Activated CD4-positive, alpha-beta T cell treated with anti-CD3 and anti-CD28 coated beads for 36 hours (primary cell): ENCODE measurements around the gene ROR2. TPM values are rescaled to one million over a fixed set of nuclear protein-coding genes. Genes with fewer than 3 reads are reported as not detected.

ENCODE experiments used
- ATAC-seq: fragments of 200-7000 bp; cut with Tn5 transposase; one replicate; pipeline ENCODE4 v1.10.0; 2021; ENCODE audit warnings: mild to moderate bottlenecking, moderate library complexity
- CTCF ChIA-PET: fragments of 350-600 bp; sonication (Branson Sonifier 250); formaldehyde crosslinking; loops from one replicate; lab custom pipeline; 2021; ENCODE audit warnings: antibody characterized with exemption; lab: Charles Lee
- POLR2A ChIA-PET: fragments of 350-600 bp; sonication (Branson Sonifier 250); formaldehyde crosslinking; loops from one replicate; lab custom pipeline; 2021; ENCODE audit warnings: antibody characterized with exemption, inconsistent platforms; lab: Charles Lee
- DNase-seq: peaks from one replicate; pipeline ENCODE4 v3.0.0-alpha.2; 2020
- H3K27ac Mint-ChIP-seq: one replicate; pipeline ENCODE4 v1.8.0; 2021; ENCODE audit warnings: mixed read lengths
- H3K27me3 Mint-ChIP-seq: one replicate; pipeline ENCODE4 v1.8.0; 2021; ENCODE audit warnings: mixed read lengths
- H3K36me3 Mint-ChIP-seq: one replicate; pipeline ENCODE4 v1.8.0; 2021; ENCODE audit warnings: low read depth, mixed read lengths
- H3K4me1 Mint-ChIP-seq: one replicate; pipeline ENCODE4 v1.8.0; 2021; ENCODE audit warnings: mixed read lengths
- H3K4me3 Mint-ChIP-seq: one replicate; pipeline ENCODE4 v1.8.0; 2021; ENCODE audit warnings: mild to moderate bottlenecking, moderate library complexity, mixed read lengths
- H3K9me3 Mint-ChIP-seq: one replicate; pipeline ENCODE4 v1.8.0; 2021; ENCODE audit warnings: low read depth, mixed read lengths
- intact Hi-C, 2 experiments: fragments of 100-400 bp; cut with DNase I in 1 of 2; cut with micrococcal nuclease in 1 of 2; formaldehyde crosslinking; loops; one replicate each; pipeline versions ENCODE4 v1.14.2 to v1.15.1; 2022 to 2024; cut with DNase I, micrococcal nuclease
- total RNA-seq, 2 experiments: library from RNA; stranded (reverse); gene quantifications; one replicate each; pipeline ENCODE4 v1.2.3, GENCODE V29; 2021

Gene ROR2
- total RNA-seq, 2 experiments from 2014 or later = not detected

- no peak overlapping the region for H3K27ac Mint-ChIP-seq
- DNase-seq = no peak
- CTCF ChIA-PET = no interaction called here
- ATAC-seq = no peak
- H3K27me3 Mint-ChIP-seq = peaks cover 19% of the 10 kb centered on the region
- no peak overlapping the region for H3K4me3 Mint-ChIP-seq
- no peaks in the 10 kb centered on the region for H3K9me3 Mint-ChIP-seq
- no peaks in the 10 kb centered on the region for H3K36me3 Mint-ChIP-seq
- H3K4me1 Mint-ChIP-seq = no peaks in the 10 kb centered on the region
- intact Hi-C loops = no loop called here
- POLR2A ChIA-PET = no interaction called here
Measured at GRCh38 chr9:91898451-91899218, 51.4 kb downstream of the ROR2 start.

- no peaks in the 10 kb centered on the region for H3K4me1 Mint-ChIP-seq
- H3K27me3 Mint-ChIP-seq = peaks cover 21% of the 10 kb centered on the region
- no peak overlapping the region for H3K4me3 Mint-ChIP-seq
- intact Hi-C loops = no loop called here
- ATAC-seq (no peak), DNase-seq (no peak)
- POLR2A ChIA-PET = no interaction called here
- H3K9me3 Mint-ChIP-seq = no peaks in the 10 kb centered on the region
- CTCF ChIA-PET = no interaction called here
- H3K27ac Mint-ChIP-seq = no peak overlapping the region
- no peaks in the 10 kb centered on the region for H3K36me3 Mint-ChIP-seq
Measured at GRCh38 chr9:91897201-91897600, 52.8 kb downstream of the ROR2 start.

- POLR2A ChIA-PET = no interaction called here
- peaks cover 21% of the 10 kb centered on the region for H3K27me3 Mint-ChIP-seq
- no peaks in the 10 kb centered on the region for H3K36me3 Mint-ChIP-seq
- H3K4me1 Mint-ChIP-seq = no peaks in the 10 kb centered on the region
- CTCF ChIA-PET = no interaction called here
- DNase-seq (no peak), ATAC-seq (no peak)
- no peak overlapping the region for H3K4me3 Mint-ChIP-seq
- no peak overlapping the region for H3K27ac Mint-ChIP-seq
- H3K9me3 Mint-ChIP-seq = no peaks in the 10 kb centered on the region
- intact Hi-C loops = no loop called here
Measured at GRCh38 chr9:91896513-91897121, 53.4 kb downstream of the ROR2 start.

- H3K4me3 Mint-ChIP-seq = no peak overlapping the region
- POLR2A ChIA-PET = no interaction called here
Measured at GRCh38 chr9:91896097-91896496, 53.9 kb downstream of the ROR2 start.

GRCh38 chr9:91894536-91894935 is 55.5 kb downstream of the ROR2 start:
- H3K4me1 Mint-ChIP-seq = no peaks in the 10 kb centered on the region
- no peak for DNase-seq
- H3K4me3 Mint-ChIP-seq = no peak overlapping the region
- H3K27me3 Mint-ChIP-seq = peaks cover 19% of the 10 kb centered on the region
- no peaks in the 10 kb centered on the region for H3K36me3 Mint-ChIP-seq
- no peak for ATAC-seq
- intact Hi-C loops = no loop called here
- POLR2A ChIA-PET = no interaction called here
- CTCF ChIA-PET = no interaction called here
- no peaks in the 10 kb centered on the region for H3K9me3 Mint-ChIP-seq
- H3K27ac Mint-ChIP-seq = no peak overlapping the region

More at GRCh38 chr9:91896097-91896496, 53.9 kb downstream of the ROR2 start:
- Mint-ChIP-seq H3K9me3 (no peaks in the 10 kb centered on the region), H3K27ac (no peak overlapping the region), H3K36me3 (no peaks in the 10 kb centered on the region), H3K4me1 (no peaks in the 10 kb centered on the region), H3K27me3 (peaks cover 21% of the 10 kb centered on the region)
- no peak for DNase-seq
- ATAC-seq = no peak
- intact Hi-C loops = no loop called here
- CTCF ChIA-PET = no interaction called here

GRCh38 chr9:91894023-91894422 is 56.0 kb downstream of the ROR2 start:
- H3K4me1 Mint-ChIP-seq = no peaks in the 10 kb centered on the region
- no peak overlapping the region for H3K27ac Mint-ChIP-seq
- intact Hi-C loops = no loop called here
- ChIA-PET CTCF (no interaction called here), POLR2A (no interaction called here)
- H3K36me3 Mint-ChIP-seq = no peaks in the 10 kb centered on the region
- peaks cover 19% of the 10 kb centered on the region for H3K27me3 Mint-ChIP-seq
- DNase-seq (no peak), ATAC-seq (no peak)
- H3K4me3 Mint-ChIP-seq = no peak overlapping the region
- H3K9me3 Mint-ChIP-seq = no peaks in the 10 kb centered on the region

GRCh38 chr9:91891915-91892314 is 58.1 kb downstream of the ROR2 start:
- Mint-ChIP-seq H3K9me3 (no peaks in the 10 kb centered on the region), H3K4me3 (no peak overlapping the region)

GRCh38 chr9:91890662-91891061 is 59.4 kb downstream of the ROR2 start:
- Mint-ChIP-seq H3K36me3 (no peaks in the 10 kb centered on the region), H3K4me3 (no peak overlapping the region), H3K27me3 (peaks cover 15% of the 10 kb centered on the region), H3K27ac (no peak overlapping the region), H3K9me3 (no peaks in the 10 kb centered on the region), H3K4me1 (no peaks in the 10 kb centered on the region)
- DNase-seq = no peak
- ChIA-PET POLR2A (no interaction called here), CTCF (interaction anchor here (0.9 kb wide), 1 partner anchor 555 kb away, joined by 3 read pairs; no protein-coding TSS in a partner anchor)
- ATAC-seq = no peak
- intact Hi-C loops = no loop called here

More at GRCh38 chr9:91891915-91892314, 58.1 kb downstream of the ROR2 start:
- DNase-seq (no peak), ATAC-seq (no peak)
- peaks cover 23% of the 10 kb centered on the region for H3K27me3 Mint-ChIP-seq
- ChIA-PET CTCF (interaction anchor here (0.6 kb wide), 1 partner anchor 137 kb away, joined by 3 read pairs; no protein-coding TSS in a partner anchor), POLR2A (no interaction called here)
- no peak overlapping the region for H3K27ac Mint-ChIP-seq
- H3K4me1 Mint-ChIP-seq = no peaks in the 10 kb centered on the region
- no peaks in the 10 kb centered on the region for H3K36me3 Mint-ChIP-seq
- intact Hi-C loops = no loop called here

- H3K9me3 Mint-ChIP-seq = no peaks in the 10 kb centered on the region
- H3K27ac Mint-ChIP-seq = no peak overlapping the region
- H3K27me3 Mint-ChIP-seq = peaks cover 12% of the 10 kb centered on the region
- intact Hi-C loops = no loop called here
- DNase-seq (no peak), ATAC-seq (no peak)
- POLR2A ChIA-PET = no interaction called here
- CTCF ChIA-PET = no interaction called here
- no peaks in the 10 kb centered on the region for H3K36me3 Mint-ChIP-seq
- H3K4me3 Mint-ChIP-seq = no peak overlapping the region
- no peaks in the 10 kb centered on the region for H3K4me1 Mint-ChIP-seq
Measured at GRCh38 chr9:91889161-91889911, 60.7 kb downstream of the ROR2 start.

- no peaks in the 10 kb centered on the region for H3K36me3 Mint-ChIP-seq
- no peaks in the 10 kb centered on the region for H3K4me1 Mint-ChIP-seq
- H3K9me3 Mint-ChIP-seq = no peaks in the 10 kb centered on the region
- intact Hi-C loops = no loop called here
- H3K27me3 Mint-ChIP-seq = peaks cover 6% of the 10 kb centered on the region
- ATAC-seq (no peak), DNase-seq (no peak)
- CTCF ChIA-PET = no interaction called here
- POLR2A ChIA-PET = no interaction called here
- no peak overlapping the region for H3K4me3 Mint-ChIP-seq
- no peak overlapping the region for H3K27ac Mint-ChIP-seq
Measured at GRCh38 chr9:91886414-91887076, 63.5 kb downstream of the ROR2 start.

GRCh38 chr9:91885746-91886413 is 64.1 kb downstream of the ROR2 start:
- Mint-ChIP-seq H3K9me3 (no peaks in the 10 kb centered on the region), H3K27ac (no peak overlapping the region), H3K4me3 (no peak overlapping the region), H3K27me3 (peaks cover 7% of the 10 kb centered on the region), H3K4me1 (no peaks in the 10 kb centered on the region), H3K36me3 (no peaks in the 10 kb centered on the region)
- ChIA-PET POLR2A (no interaction called here), CTCF (interaction anchor here (0.6 kb wide), 1 partner anchor 20 kb away, joined by 3 read pairs; no protein-coding TSS in a partner anchor)
- DNase-seq (no peak), ATAC-seq (no peak)
- intact Hi-C loops = no loop called here
